ENCODE measurements around the gene TRMO.

TRMO gene

DNA sequence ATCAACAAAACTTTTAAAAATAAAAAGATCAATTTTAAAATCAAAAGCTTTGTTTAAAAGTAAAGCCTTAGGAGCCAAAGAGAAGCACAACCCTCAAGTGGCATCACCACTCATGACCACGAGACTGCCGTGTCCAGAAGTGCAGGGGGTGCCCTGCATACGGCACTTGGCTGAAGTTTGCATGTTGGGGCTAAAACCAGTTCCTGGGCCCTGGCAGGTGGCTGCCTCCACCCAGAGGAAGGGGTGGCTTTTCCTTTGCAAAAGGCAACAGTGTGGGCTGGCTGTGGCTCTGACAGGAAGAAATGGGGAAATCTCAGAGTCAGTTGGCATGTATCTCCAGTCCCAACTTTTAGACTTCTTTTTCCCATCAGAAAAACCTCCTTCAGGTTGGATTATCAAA, 15.3 kb downstream of the TRMO start:
- no peak overlapping the region for H3K4me3 ChIP-seq
- H3K27ac ChIP-seq = peak overlapping the region in 18 of 21 experiments; percentile 14 to 89 (median 57)

DNA sequence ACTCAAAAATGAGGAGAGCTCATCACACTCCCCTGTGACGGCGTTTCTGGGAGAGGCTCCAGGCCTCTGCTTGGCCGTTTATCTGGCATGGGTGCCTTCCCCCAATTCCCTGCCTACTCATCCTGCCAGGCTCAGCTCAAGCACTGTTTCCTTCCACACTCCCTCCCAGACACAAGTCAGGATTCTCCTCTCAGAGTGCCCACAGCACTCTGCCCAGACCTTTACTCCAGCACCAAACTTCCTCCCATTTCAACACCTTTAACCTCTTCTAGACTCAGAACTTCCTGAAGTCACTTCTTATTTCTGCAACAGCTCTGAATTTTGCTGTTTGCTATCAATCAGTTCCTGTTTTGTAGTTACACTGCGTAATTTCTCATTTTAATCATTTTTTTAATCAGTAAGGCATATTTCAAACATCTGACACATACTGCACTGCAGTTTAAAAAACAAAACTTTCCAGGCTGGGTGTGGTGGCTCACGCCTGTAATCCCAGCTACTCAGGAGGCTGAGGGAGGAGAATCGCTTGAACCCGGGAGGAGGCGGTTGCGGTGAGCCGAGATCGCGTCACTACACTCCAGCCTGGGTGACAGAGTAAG, 16.0 kb downstream of the TRMO start:
- peak overlapping the region in 18 of 21 experiments; percentile 0 to 89 (median 62) for H3K27ac ChIP-seq
- no peak overlapping the region for H3K4me3 ChIP-seq

DNA sequence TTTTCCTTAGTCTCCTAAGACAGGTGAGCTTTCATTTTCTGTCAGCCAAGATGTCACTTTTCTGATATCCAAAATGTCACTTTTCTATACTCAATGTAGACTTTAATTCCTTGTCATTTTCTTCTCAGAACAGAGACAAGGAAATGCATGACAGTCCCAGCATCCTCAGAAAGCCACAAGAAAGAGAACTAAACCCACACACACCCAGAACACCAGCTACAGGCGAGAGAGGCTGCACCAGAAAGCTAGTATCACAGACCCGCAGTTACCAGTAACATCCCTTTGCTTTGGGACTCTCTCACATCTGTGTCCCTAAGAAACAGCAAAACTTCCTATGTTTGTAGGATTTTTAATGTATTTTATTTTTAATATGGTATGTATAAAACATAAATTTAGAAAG, 17.1 kb downstream of the TRMO start:
- Histone ChIP-seq H3K4me3 (no peak overlapping the region), H3K27ac (peak overlapping the region in 13 of 21 experiments; percentile 20 to 89 (median 56))

DNA sequence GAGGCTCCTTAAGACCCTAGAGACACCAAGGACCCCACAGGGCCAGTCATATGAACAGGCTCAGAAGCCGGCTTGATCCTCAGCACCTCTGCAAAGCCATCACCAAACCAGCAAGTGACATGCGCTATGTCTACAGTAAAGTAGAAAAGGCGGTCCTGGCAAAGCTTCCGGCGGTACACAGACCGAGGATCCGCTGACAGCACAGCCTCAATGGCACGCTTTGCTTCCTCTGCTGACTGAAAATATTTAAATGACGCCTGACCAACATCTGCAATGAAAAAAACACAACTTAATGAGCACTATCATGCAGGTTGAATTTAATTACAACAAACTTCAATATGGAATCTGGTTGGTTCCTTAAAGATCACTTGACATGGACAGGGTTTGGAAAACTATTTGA, 17.6 kb downstream of the TRMO start:
- H3K27ac ChIP-seq = peak overlapping the region in 8 of 21 experiments; percentile 4 to 89 (median 47)
- H3K4me3 ChIP-seq = no peak overlapping the region

DNA sequence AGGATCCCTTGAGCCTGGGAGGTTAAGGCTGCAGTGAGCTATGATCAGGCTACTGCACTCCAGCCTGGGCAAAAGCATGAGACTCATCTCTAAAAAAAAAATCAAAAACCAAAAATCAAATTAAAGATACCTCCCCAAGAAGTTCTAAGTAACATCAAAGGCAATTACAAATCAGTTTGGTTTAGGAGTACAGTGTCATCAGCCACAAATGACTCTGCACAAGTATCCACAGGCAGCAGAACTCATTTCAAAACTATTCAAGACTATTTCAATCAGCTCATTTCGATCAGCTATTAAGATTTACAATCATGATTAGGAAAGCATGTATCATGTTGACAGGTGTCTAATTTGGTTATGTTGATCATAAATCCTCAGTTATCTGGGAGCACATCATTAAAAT, 19.1 kb downstream of the TRMO start:
- Histone ChIP-seq H3K4me3 (no peak overlapping the region), H3K27ac (peak overlapping the region in 3 of 21 experiments; percentile 1 to 89 (median 44))

DNA sequence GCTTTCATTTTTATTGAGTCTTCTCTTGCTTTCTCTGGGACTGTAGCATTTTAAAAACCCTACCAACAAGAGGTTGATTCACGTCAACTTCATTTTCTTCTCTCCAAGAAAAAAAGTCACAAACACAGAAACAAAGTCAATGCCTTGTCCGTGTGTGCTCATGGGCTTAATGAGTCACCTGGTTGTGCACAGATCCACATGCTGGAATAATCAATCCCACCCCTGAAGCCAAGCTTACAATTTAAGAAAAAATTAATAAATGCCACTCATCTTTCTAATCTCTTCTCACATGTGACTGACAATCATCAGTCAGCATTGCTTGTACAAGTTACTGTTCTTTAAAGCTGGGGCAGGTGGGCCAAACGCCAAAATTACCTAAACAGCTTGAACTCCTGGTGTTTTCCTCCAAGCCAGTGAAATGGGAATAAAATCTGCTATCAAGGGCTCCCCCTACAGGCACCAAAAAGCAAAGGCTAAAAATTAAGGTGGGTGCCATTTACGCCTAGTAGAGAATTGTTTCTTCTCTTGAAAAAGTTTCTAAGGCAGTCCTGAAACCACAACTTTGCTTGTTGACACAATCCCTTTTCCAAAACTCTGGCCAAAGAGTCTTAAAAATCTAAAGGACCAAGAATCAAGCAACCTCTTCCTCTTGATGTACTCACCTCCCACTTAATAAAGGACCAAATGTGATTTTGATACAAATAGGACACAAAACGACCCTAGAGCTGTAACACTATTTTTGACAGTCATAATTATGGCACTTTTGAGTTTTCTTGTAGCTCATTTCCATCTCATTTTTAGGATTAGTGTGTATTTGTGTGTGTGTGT, 21.3 kb downstream of the TRMO start:
- H3K27ac ChIP-seq = no peak overlapping the region

DNA sequence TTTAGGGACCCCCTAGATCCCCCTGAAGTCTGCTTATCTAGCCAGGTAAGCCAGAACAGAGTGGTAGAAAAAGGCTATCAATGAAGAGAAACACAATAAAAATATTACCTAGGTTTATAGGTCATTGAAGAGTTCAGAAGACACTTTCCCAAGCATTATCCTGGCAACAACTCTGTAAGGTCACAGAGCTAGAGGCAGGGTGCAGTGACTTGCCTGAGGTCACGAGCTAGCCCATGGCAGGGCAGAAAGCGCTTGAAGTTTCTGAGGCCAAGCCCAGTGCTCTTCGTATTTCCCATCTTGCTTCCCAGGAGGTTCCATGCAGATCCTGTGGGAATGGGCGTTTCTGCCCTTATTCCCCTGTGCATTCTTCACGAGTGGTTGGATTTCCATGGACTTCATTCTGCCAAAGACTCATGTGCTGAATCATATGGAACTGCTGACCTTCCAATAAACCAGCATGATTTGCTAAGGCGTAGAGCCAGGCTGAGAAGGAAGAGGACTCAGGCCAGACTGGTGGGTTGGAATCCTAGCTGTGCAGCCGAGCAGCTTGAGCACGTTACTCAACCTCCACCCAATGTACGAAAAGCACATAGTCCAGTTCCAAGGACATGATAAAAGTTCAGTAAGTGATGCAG, 22.1 kb downstream of the TRMO start:
- no peak overlapping the region for H3K27ac ChIP-seq
- no peak overlapping the region for H3K4me3 ChIP-seq

More for the DNA sequence above, 21.3 kb downstream of the TRMO start:
- H3K4me3 ChIP-seq = no peak overlapping the region

DNA sequence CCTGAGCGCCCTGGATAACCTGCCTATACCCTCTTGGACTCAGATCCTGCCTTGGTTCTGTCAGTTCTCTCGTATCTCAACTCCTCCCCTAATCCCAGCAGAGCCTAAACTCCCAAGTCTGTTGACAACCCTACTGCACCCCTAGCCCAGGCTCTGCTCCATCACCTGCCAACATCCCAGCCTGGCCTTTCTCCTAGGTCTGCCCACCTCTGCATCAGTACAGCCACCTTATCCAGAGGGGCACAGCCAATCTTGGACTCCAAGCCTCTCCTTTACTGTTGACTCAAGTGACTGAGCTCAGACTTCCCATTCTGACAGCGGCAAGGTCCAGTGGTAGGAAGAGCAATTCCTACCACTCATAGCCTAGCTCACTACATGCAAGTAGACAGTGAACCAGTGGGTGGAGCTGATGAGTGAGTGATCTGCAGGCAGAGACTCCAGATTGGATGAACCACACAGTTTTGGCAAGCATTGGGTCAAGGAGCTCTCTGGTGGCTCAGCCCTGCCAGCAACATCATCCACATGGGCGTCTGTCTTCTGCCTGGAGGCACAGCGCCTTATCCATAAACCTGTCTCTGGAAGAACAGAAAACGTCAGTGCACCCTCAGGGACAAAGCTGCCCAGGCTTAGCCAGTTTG, 26.5 kb downstream of the TRMO start:
- no peak overlapping the region for H3K27ac ChIP-seq
- no peak overlapping the region for H3K4me3 ChIP-seq

DNA sequence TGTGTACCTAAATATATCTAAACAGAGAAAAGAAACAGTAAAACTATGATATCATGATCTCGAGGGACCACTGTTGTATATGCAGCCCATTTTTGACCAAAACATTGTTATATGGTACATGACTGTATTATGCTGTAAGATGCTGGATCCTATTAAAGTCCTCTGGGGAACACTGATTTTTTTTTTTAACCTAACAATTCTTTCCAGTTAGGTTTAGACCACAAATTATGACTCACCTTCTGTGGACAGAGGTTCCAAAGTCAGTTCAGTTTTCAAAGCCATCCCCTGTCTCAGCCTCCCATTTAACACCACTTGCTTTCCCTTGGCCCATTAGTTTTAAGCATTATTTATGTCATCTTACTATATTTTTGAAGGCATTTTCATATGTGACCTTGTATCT, 27.1 kb downstream of the TRMO start:
- H3K4me3 ChIP-seq = no peak overlapping the region
- no peak overlapping the region for H3K27ac ChIP-seq

DNA sequence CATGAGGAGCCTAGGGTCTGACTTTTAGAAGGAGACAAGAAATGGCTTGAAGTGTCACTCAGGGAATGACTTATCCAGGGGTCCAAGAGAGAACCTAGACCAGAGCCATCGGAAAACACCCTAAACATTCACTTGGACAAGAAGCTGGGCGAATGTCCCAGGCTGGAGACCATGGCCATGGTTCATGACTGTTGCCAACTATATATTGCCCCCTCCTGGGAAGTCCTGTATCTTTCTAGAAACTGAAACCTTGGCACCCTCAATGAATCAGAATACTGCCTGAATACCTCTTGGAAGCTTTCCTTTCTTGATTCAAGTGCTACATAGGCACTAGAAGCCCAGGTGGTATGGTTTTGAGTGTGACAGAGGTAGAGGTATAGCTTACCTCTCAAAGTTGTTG, 29.9 kb downstream of the TRMO start:
- H3K27ac ChIP-seq = no peak overlapping the region
- H3K4me3 ChIP-seq = no peak overlapping the region

DNA sequence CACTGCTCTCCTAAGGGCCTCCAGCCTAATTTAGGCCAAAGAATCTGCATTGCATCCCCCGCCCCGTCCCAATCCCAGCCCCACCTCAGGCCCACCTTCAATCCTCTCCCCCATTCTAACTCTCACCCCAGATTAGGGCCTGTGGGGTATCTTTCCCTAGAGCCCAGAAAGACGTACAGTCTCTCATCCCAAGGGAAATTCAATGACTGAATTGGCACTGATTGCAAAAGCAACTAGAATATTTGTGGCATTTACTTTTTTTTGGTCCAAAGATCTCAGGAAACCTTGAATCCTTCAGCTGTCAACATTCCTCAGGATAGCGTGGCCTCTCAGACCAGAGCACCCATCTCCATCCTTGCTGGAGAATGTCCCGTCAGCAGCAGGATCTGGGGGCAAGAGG, 30.6 kb downstream of the TRMO start:
- Histone ChIP-seq H3K4me3 (no peak overlapping the region), H3K27ac (no peak overlapping the region)

DNA sequence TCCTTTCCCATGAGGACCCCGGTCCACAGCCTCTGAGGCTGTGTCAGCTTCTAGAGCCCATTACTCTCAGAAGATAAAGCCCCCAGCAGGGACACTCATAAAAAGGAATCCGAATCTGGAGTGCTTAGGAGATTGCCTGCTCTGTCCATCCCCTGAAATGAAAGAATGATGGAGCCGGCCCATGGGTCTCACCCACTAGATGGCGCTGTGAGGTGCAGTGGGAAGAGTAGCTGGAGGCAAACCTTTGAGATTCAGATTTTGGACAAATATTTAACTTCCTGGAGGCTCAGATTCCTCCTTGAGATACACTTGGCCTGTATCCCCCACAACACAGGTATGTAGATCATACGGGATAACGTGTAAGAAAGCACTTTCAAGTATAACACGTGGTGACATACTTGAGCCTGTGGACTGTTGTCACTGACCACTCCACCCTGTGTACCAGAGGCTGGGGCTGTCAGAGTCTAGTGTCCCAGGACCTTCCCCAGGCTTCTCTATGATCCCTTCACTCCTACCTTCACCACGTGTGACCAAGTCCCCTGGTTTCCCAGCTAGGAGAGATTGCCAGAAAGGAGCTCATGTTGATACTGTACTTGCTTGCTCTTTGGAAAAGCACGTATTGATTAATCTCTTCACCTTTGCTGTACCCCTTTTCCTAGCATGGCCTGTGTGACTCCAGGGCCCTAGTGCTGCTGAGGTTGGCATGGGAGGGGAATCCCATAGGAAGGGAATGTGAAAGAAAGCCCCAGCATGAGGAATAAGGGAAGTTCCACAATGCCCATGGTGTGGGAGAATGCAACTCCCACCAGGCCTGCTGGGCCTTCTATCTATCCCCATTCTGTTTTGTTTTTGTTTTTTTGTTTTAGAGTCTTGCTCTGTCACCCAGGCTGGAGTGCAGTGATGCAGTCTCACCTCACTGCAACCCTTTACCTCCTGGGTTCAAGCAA, 32.1 kb downstream of the TRMO start:
- Histone ChIP-seq H3K27ac (no peak overlapping the region), H3K4me3 (no peak overlapping the region)

DNA sequence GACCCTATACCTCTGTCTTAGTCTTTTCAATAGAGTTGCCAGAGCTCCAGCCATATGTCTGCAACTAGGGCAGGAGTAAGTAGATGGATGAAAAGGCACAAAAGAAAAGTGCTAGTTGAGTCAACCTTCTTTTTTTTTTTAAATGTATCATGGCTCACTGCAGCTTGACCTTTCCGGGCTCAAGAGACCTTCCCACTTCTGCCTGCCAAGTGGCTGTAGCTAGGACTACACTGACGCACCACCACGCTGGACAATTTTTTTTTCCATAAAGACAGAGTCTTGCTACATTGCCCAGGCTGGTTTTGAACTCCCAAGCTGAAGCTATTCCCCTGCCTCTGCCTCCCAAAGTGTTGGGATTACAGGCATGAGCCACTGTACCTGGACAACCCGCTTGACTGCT, 42.0 kb downstream of the TRMO start:
- H3K4me3 ChIP-seq = no peak overlapping the region
- H3K27ac ChIP-seq = no peak overlapping the region

DNA sequence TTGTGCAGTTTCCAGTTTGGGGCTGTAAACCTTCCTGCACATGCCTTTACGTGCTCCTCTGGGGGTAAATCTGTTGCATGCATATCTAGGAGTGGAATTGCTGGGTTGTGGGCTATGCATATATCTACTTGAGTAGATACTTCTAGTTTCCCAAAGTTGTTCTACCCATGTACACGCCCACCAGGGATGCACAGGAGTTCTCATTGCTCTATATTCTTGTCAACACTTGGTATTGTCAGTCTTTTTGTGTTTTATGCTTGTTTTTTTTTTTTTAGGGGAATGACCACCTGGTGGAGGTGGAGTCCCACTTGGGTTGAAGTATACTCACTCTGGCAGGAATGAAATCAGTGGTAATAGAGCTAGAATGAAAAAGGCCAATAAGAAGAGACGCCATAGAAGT, 46.2 kb downstream of the TRMO start:
- H3K4me3 ChIP-seq = no peak overlapping the region

DNA sequence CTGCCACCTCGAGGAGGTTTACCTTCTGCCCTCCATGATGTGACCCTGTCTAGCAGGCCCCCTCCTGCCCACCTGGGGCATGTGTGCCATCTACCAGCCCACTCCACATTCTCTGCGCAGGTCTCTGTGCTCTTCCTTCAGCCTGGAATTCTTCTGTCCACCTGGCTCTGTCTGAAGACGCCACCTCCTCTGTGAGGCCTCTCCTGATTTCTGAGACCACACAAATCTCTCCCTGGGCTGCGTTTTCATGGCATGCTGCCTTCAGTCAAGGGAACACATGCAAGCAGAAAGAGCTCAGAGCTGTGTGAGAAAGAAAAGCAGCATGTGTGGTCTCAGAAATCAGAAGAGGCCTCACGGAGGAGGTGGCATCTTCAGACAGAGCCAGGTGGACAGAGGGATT, 47.2 kb downstream of the TRMO start:
- H3K27ac ChIP-seq = peak overlapping the region in 2 of 21 experiments; percentile 17 to 26
- H3K4me3 ChIP-seq = no peak overlapping the region

More for the DNA sequence above, 46.2 kb downstream of the TRMO start:
- peak overlapping the region in 4 of 21 experiments; percentile 10 to 67 (median 46) for H3K27ac ChIP-seq

DNA sequence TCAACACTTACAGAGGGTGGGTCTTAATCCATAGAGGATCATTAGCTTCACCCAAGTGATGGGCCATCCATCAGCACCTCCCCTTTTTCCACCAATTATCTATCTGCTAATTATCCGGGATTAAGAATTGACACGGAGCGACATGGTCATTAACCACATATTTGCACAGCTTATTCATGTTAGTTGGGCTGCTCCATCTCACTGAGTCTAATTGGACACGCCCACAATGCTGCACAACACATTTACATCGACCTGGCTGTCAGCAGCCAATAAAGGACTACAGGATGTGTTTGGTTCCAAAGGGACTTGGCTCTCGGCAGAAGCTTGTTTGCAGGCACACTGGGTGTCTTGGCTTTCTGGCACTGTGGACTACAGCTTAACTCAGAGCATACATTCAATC, 47.7 kb downstream of the TRMO start:
- no peak overlapping the region for H3K4me3 ChIP-seq
- peak overlapping the region in 3 of 21 experiments; percentile 17 to 51 (median 31) for H3K27ac ChIP-seq

DNA sequence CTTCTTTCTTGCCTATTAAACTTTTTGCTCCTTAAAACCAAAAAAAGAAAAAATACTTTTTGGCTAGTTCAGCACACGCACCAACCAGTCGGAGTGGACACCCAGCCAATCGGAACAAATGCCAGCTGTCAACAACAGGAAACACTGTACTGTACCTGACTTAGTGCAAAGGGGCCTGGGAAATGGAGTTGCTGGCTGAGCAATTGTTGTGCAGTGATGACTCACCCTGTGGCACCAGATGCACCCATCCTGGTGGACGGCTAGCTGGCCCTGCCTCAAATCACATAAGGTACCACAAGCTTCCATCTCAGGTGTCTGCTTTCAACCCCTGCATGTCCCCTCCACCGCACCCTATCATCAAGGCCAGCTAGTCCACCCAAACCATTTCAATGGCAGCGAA, 48.4 kb downstream of the TRMO start:
- peak overlapping the region in 3 of 21 experiments; percentile 31 to 37 (median 35) for H3K27ac ChIP-seq
- H3K4me3 ChIP-seq = no peak overlapping the region

DNA sequence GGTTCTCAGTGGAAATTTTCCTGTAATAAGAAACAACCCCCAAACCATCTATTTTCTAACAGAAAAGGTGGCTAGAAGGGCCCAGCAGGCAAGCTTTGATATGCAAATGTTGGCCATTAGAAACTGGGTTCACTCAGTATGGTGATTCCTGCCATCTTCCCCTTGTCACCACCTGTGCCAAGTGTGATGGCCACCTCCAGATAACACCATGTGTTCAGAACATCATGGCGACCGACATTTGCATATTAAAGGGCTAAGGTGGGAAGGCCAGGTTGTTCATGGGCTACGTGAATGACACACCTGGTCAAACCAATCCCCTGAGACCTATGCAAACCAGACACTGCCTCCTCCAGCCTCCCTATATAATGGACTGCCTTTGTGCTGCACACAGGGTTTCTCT, 48.9 kb downstream of the TRMO start:
- Histone ChIP-seq H3K4me3 (no peak overlapping the region), H3K27ac (peak overlapping the region in 2 of 21 experiments; percentile 35 to 37)

DNA sequence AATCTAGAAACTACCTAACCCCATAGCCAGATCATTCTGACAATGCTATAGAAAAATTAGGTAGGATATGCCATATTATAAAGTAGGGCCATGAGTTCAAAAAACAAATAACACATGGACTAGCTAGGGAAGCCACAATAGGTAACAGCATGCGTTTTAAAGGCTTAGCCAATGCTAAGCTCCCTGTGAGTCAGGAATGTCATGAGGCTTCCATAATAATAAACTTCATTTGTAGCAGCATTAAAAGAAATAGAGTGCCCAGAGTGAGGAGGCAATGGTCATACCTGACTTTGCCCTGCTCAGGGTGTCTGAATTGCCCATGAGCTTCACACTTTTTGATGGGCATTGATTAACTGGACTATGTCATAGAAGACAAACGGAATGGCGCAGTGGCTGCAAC, 53.4 kb downstream of the TRMO start:
- H3K27ac ChIP-seq = no peak overlapping the region
- H3K4me3 ChIP-seq = no peak overlapping the region

Measured in skin epidermis (tissue), 12 donors.